COLO829 (cell line): ENCODE results near the gene FAP.

Source experiments
- DNase-seq: peaks from one replicate; pipeline ENCODE4 v3.0.0; 2012; ENCODE audit warnings: low spot score

The FAP gene

GRCh38 chr2:162243294-162243693 lies at the start of gene FAP:
Gene FAP (minus strand): TSS chr2:162243445. CDS start chr2:162243327, 118 bp downstream.
- peak; percentile 25 for DNase-seq

- no peak for DNase-seq
These were observed 48.5 kb upstream of the FAP start for GRCh38 chr2:162291748-162292147.

GRCh38 chr2:162282765-162283425 lies 39.6 kb upstream of the FAP start:
- no peak for DNase-seq

GRCh38 chr2:162280654-162281053 lies 37.4 kb upstream of the FAP start:
- no peak for DNase-seq

GRCh38 chr2:162277381-162277780 lies 34.1 kb upstream of the FAP start:
- DNase-seq, result no peak

GRCh38 chr2:162267996-162268395 lies 24.8 kb upstream of the FAP start:
- no peak for DNase-seq

GRCh38 chr2:162267496-162267895 lies 24.3 kb upstream of the FAP start:
- DNase-seq, result no peak

GRCh38 chr2:162266460-162266760 lies 23.2 kb upstream of the FAP start:
- DNase-seq, result no peak

GRCh38 chr2:162265666-162266459 lies 22.6 kb upstream of the FAP start:
- DNase-seq, result no peak

- DNase-seq, result peak; percentile 61
These were observed 18.0 kb upstream of the FAP start for GRCh38 chr2:162261032-162261945.

- DNase-seq, result no peak
These were observed 15.4 kb upstream of the FAP start for GRCh38 chr2:162258686-162259085.

- DNase-seq, result no peak
These were observed 14.9 kb upstream of the FAP start for GRCh38 chr2:162258169-162258568.

GRCh38 chr2:162257425-162257824 lies 14.2 kb upstream of the FAP start:
- no peak for DNase-seq

- no peak for DNase-seq
These were observed 13.3 kb upstream of the FAP start for GRCh38 chr2:162256591-162256991.

GRCh38 chr2:162254236-162254871 lies 11.1 kb upstream of the FAP start:
- DNase-seq, result no peak

GRCh38 chr2:162253435-162253834 lies 10.2 kb upstream of the FAP start:
- DNase-seq, result no peak

- no peak for DNase-seq
These were observed 8.9 kb upstream of the FAP start for GRCh38 chr2:162252153-162252552.

- DNase-seq, result no peak
These were observed 2.5 kb upstream of the FAP start for GRCh38 chr2:162245781-162246180.

GRCh38 chr2:162245061-162245460 lies 1.8 kb upstream of the FAP start:
- DNase-seq, result no peak

GRCh38 chr2:162244541-162245031 lies 1.3 kb upstream of the FAP start:
- DNase-seq, result peak; percentile 71

- no peak for DNase-seq
These were observed 470 bp upstream of the FAP start for GRCh38 chr2:162243715-162244114.
